Body of pancreas (tissue), 4 donors: Measurements from ENCODE around the gene ANGPTL2.

Experiments
- CTCF ChIP-seq, 7 experiments: fragments of 450-650 bp in 4 of 7; fragments of 200-600 bp in 3 of 7; sonication (generic) in 3 of 7; IDR thresholded peaks; one replicate each; pipeline ENCODE4 v1.5.1; 2016 to 2019; ENCODE audit warnings: antibody characterized with exemption in 7 of 7
- POLR2A ChIP-seq, 3 donors: fragments of 450-650 bp; IDR thresholded peaks; one replicate each; pipeline ENCODE4 v1.6.1; 2016; ENCODE audit warnings: antibody characterized with exemption in 3 of 3, mild to moderate bottlenecking in 2 of 3

DNA sequence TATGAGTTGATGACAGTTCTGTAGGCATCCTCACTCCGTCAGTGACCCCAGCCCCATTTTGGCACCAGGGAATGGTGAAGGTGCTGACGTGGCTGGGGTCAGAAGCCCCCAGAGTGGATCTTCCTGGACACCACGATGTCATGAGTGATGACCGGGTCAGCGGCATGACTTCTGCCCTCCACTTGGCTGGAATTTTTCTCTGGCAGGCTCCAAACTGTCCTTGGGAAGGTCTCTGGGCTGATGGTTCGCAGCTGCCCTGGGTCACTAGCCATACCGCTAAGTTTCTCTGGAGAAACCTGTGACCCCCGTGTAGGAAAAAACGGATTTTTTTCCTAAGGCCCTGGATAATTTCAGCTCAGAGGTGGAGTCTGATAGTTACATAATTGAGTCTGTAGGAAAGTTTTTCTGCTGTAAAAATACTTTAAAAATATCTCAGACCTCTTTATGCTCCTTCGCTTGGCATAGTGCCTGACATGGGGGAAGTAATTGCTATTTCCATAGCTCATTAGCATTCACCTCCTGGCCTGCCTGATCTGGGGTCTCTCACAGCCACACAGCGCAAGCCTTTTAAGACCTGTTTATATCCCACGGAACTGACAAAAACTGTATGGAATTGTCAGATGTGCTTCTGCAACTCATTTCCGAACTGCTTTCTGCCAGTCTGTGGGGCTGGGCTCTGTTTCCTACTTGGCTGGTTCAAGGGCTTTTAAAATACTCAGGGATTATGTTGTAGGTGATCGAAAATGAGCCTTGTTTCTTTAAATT lies 69.2 kb downstream of the ANGPTL2 start:
- no peak for TF ChIP-seq CTCF (IDR thresholded peaks at IDR 0.05)
- TF ChIP-seq POLR2A (IDR thresholded peaks at IDR 0.05): no peak
